WERI-Rb-1 (cell line): ENCODE data around the gene LRRC10B.

Experiments
- DNase-seq: peaks from one replicate; pipeline ENCODE4 v3.0.0-alpha.2; 2020
- H3K27ac ChIP-seq: fragments of 250-450 bp; sonication (Bioruptor Pico); 2 replicates; pipeline ENCODE4 v1.5.1; 2020; ENCODE audit warnings: mild to moderate bottlenecking, moderate library complexity
- H3K27me3 ChIP-seq: fragments of 250-450 bp; sonication (Bioruptor Pico); 2 replicates; pipeline ENCODE4 v1.5.1; 2021; ENCODE audit warnings: mild to moderate bottlenecking, low read depth, moderate library complexity; ENCODE audit not compliant: insufficient read depth, severe bottlenecking
- H3K36me3 ChIP-seq: fragments of 250-450 bp; sonication (Bioruptor Pico); 2 replicates; pipeline ENCODE4 v1.5.1; 2020; ENCODE audit warnings: mild to moderate bottlenecking, moderate library complexity
- H3K4me3 ChIP-seq: 2 replicates; pipeline ENCODE4 v1.5.1; 2011; ENCODE audit warnings: low read depth, mild to moderate bottlenecking, control low read depth, low read length
- H3K9me3 ChIP-seq: fragments of 250-450 bp; sonication (Bioruptor Pico); 2 replicates; pipeline ENCODE4 v1.5.1; 2021; ENCODE audit warnings: mild to moderate bottlenecking, moderate library complexity; ENCODE audit not compliant: severe bottlenecking
- TF ChIP-seq, protein P1 (sequence below): IDR thresholded peaks from 2 replicates; pipeline ENCODE4 v1.5.1; 2011; ENCODE audit warnings: low read depth, mild to moderate bottlenecking, control low read depth, inconsistent platforms, low read length

Gene LRRC10B

DNA sequence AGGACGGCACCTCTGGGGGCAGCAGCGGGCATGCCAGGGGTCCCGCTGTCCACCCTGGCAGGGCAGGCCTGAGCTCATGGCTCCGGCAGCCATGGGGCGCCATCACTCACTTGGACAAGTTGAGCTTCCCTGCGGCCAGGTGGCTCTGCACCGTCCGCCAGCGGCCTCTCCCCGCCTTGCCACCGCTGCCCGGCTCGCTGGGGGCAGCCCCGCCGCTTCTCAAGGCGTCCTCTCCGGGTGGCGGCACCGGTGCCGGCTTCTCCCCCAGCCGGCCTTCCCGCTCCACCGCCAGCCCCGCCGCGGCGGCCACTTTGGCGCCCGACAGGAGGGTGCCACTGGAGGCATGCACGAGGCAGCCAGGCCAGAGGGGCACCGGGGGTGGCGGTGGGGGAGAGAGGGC, 37.4 kb downstream of the LRRC10B start:
- H3K4me3 ChIP-seq, result no peak overlapping the region
- H3K27ac ChIP-seq, result no peak overlapping the region
- DNase-seq, result no peak
- H3K36me3 ChIP-seq, result peaks cover 30% of the 10 kb centered on the region
- H3K9me3 ChIP-seq, result no peaks in the 10 kb centered on the region
- H3K27me3 ChIP-seq, result no peaks in the 10 kb centered on the region
- TF ChIP-seq, protein P1, sequence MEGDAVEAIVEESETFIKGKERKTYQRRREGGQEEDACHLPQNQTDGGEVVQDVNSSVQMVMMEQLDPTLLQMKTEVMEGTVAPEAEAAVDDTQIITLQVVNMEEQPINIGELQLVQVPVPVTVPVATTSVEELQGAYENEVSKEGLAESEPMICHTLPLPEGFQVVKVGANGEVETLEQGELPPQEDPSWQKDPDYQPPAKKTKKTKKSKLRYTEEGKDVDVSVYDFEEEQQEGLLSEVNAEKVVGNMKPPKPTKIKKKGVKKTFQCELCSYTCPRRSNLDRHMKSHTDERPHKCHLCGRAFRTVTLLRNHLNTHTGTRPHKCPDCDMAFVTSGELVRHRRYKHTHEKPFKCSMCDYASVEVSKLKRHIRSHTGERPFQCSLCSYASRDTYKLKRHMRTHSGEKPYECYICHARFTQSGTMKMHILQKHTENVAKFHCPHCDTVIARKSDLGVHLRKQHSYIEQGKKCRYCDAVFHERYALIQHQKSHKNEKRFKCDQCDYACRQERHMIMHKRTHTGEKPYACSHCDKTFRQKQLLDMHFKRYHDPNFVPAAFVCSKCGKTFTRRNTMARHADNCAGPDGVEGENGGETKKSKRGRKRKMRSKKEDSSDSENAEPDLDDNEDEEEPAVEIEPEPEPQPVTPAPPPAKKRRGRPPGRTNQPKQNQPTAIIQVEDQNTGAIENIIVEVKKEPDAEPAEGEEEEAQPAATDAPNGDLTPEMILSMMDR, result no peak

DNA sequence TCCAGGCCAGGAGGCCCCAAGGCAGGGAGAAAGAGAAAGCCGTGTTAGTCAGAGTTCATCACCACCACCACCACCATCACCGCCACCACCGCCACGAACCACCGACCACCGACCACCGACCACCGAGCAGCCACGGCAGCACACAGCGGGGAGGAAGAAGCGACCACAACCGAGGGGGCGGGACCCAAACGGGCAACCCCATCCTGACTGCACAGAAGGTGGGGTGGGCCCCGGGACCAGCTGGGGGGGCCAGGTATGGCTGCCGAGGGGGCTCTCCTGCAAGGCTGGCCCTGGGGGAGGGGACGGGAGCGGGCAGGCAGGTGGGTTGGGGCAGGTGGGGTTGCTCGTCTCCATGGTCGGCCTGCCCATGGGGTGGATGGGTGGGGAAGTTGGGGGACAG, 38.1 kb downstream of the LRRC10B start:
- no peaks in the 10 kb centered on the region for H3K27me3 ChIP-seq
- TF ChIP-seq, protein P1, result no peak
- H3K9me3 ChIP-seq, result no peaks in the 10 kb centered on the region
- H3K36me3 ChIP-seq, result peaks cover 29% of the 10 kb centered on the region
- no peak overlapping the region for H3K27ac ChIP-seq
- H3K4me3 ChIP-seq, result no peak overlapping the region
- no peak for DNase-seq

DNA sequence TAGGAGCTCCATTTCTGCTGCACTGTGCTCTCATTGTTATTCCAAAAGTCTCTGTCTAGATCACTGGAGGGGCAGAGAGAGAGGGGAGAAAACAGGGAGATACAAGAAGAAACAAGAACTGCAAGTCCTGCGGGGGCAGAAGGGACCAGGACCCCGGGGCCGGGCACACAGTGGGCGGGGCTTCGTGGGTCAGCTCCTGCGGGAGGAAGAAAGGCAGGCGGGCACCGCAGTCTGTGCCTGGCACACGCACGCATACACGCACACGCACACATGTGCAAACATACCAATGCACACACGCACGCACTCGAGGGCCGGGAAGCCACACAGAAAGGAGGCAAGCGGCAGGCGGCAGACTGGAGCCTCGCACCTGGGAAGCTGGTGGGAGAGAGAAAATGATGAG, 38.7 kb downstream of the LRRC10B start:
- TF ChIP-seq, protein P1, result no peak
- Histone ChIP-seq H3K4me3 (no peak overlapping the region), H3K27ac (no peak overlapping the region), H3K9me3 (no peaks in the 10 kb centered on the region), H3K36me3 (peaks cover 29% of the 10 kb centered on the region), H3K27me3 (no peaks in the 10 kb centered on the region)
- DNase-seq, result no peak

DNA sequence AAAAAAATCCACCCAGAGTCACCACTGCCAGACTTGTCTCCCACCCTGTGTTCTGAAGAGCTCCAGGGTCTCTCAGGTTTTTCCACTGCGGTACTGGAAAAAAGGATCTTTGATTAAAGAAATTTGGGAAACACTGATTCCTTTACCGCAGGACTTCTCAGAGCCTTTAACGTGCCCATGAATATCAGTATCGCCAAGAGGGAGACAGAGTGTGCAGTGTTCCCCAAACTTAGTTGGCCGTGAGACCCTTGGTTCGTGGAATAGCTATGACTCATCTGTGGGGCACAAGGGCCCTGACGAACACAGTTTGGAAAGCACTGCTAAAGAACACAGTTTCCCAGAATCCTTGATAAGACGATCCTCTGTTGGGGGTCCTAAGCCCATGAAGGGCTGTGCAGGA, 40.6 kb downstream of the LRRC10B start:
- TF ChIP-seq, protein P1, result no peak
- H3K27ac ChIP-seq, result no peak overlapping the region
- no peaks in the 10 kb centered on the region for H3K27me3 ChIP-seq
- peaks cover 21% of the 10 kb centered on the region for H3K36me3 ChIP-seq
- no peaks in the 10 kb centered on the region for H3K9me3 ChIP-seq
- no peak for DNase-seq
- H3K4me3 ChIP-seq, result no peak overlapping the region

DNA sequence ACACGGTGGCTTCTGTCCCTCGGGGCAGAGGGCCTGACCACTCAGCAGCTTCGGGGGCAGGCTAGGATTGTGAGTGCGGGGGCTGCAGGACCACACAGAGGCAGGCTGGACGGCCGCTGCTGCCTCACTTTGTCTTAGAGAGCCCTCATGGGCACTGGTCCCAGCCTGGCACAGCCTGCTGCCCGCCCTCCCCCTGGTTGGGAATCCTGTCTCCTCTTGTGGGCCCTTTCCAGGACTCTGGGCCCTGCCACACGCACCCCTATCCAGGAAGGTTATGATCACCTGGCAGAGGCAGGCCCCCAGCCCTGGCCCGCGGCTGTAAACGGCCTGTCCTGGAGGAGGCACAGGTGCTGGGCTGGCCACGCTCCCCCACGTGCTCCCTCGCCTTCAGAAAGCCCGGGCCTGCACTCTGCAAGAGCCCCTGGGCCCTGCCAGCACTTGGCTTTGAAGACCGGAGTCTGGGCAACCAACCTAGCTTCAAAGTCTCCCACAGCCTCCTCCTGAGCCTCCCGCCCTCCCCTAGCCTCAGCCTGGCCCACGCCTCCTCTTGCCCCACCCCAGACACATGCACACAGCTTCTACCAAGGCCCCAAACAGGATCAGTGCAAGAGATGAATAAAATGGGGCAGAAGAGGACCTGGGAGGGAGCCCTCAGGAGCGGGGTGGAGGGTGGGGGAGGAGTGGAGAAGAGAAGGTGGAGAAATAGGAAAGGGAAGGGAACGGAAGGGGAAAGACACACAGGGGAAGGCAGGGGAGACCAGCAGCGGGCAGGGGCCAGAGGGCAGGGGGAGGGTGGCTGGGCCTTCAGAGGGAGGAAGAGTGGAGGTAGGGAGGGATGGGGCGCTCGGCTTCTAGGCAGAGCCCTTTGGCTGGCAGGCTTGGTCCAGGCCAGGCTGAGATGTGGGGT, 41.4 kb downstream of the LRRC10B start:
- H3K27me3 ChIP-seq, result no peaks in the 10 kb centered on the region
- H3K27ac ChIP-seq, result no peak overlapping the region
- peaks cover 17% of the 10 kb centered on the region for H3K36me3 ChIP-seq
- no peak for DNase-seq
- H3K4me3 ChIP-seq, result no peak overlapping the region
- no peaks in the 10 kb centered on the region for H3K9me3 ChIP-seq
- TF ChIP-seq, protein P1, result no peak
